Astrocyte of the cerebellum (primary cell): ENCODE results near the gene DIS3L2.

ENCODE experiments used
- DNase-seq: peaks from one replicate; pipeline ENCODE4 v3.0.0-alpha.2; 2011; ENCODE audit warnings: low read depth
- H3K4me3 ChIP-seq: 2 replicates; pipeline ENCODE4 v1.5.1; 2011; ENCODE audit warnings: mild to moderate bottlenecking, low read depth, low read length, moderate library complexity
- in situ Hi-C: cut with HindIII; loops from 2 replicates; pipeline ENCODE4 v1.10.0; 2017; ENCODE audit warnings: low sequenced_read_pairs
- TF ChIP-seq, protein P1 (sequence below): IDR thresholded peaks from 2 replicates; pipeline ENCODE4 v1.5.1; 2012; ENCODE audit warnings: low read length, low read depth, moderate library complexity, mild to moderate bottlenecking; ENCODE audit errors: missing control alignments

DIS3L2 gene

DNA sequence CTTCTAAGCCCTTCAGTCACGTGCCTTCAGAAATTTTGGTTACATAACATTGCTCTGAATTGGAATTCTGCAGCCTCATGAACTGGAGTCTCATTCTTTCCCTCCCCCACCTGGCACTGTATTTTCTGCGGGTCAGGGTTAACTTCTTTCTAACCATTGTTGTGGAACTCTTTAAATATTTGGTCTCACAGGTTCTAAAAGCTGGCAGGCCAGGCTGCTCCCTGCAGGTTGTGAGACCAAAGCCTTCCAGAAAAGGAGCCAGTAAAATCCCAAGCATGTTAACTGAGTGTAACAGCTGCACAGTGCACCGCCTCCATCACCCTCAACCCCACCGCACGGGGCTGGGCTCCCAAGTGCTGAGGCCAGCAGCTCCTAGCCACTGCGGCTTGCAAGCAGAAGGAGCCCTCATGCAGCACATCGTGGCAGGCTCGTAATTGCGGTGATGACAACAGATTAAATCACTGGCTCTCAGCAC, 243.0 kb downstream of the DIS3L2 start:
- TF ChIP-seq, protein P1, sequence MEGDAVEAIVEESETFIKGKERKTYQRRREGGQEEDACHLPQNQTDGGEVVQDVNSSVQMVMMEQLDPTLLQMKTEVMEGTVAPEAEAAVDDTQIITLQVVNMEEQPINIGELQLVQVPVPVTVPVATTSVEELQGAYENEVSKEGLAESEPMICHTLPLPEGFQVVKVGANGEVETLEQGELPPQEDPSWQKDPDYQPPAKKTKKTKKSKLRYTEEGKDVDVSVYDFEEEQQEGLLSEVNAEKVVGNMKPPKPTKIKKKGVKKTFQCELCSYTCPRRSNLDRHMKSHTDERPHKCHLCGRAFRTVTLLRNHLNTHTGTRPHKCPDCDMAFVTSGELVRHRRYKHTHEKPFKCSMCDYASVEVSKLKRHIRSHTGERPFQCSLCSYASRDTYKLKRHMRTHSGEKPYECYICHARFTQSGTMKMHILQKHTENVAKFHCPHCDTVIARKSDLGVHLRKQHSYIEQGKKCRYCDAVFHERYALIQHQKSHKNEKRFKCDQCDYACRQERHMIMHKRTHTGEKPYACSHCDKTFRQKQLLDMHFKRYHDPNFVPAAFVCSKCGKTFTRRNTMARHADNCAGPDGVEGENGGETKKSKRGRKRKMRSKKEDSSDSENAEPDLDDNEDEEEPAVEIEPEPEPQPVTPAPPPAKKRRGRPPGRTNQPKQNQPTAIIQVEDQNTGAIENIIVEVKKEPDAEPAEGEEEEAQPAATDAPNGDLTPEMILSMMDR, result no peak
- peak; percentile 97 for DNase-seq
- no peak overlapping the region for H3K4me3 ChIP-seq
- in situ Hi-C loops, result no loop called here

DNA sequence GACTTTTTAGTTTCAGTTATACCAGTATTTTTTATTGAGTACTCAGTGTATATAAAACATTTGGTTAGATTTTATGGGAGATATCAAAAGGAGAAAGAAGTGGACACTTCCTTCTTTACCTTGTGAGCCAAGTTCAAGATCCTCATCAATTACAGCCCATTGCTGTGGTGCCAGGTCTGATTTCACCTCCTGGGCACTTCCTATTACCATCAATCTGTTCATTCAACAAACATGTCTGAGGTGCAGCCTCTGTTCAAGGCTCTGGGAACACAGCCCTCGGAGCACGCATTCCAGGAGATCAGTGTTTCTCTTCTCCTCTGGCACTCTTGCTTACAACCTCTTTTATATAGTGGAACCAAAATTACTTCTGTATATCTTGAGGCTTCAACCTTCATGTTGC, 245.7 kb downstream of the DIS3L2 start:
- in situ Hi-C loops, result no loop called here
- no peak for DNase-seq
- no peak overlapping the region for H3K4me3 ChIP-seq
- TF ChIP-seq, protein P1, result no peak

DNA sequence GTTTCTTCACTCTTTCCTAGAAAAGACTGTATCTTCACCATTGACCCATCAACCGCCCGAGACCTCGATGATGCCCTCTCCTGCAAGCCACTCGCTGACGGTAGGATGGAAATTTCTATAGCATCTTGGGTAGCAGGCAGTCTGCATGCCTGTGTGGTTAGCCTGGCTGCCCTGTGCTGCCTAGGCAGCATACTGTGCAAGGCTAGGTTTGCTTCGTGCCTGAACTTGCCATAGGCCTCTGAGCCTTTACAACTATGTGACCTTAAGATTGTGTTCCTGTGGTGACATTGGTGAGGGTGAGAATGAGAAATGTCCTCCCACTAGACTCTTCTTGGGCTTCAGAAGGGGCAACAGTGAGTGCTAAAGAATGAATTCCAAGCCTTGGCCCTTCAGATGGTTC, 248.8 kb downstream of the DIS3L2 start:
- TF ChIP-seq, protein P1, result no peak
- no peak overlapping the region for H3K4me3 ChIP-seq
- in situ Hi-C loops, result no loop called here
- DNase-seq, result no peak

DNA sequence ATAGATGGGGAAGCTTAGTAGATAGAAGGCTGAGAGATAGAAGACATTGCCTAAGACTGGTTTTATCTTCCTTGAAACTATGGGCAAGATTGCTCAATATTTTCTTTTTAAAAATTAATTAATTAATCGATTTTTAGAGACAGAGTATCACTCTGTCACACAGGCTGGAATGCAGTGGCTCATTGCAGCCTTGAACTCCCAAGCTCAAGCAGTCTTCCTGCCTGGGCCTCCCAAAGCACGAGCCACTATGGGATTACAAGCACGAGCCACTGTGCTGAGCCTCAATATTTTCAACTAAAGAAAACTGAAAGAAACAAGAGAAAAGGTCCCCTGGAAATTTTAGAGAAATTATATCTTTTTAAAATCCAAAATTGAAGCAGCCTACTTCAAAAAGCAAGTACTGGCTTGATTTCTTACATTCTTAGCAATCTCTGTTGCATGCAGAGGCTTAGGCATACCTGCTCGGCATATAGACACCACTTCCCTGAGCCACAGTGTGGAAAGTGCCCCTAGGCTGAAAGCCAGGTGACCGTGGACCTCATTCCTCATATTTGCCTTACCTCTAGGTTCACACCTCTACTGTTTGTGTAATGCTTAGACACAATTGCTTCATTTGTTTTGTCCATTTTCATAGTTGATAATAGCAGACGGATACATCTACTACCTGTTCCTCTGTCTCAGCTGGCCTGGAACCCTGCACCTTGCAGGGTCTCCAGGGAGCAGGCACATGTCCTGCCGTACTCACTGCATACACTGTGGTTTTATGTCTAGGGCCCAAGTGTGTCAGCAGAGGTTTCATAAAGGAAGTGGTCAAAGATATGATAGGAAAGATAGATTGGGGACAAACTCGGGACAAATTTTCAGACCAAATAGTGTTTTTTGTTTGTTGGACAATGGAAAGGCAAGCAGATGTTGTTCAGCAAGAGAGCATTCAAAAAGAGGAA, 250.5 kb downstream of the DIS3L2 start:
- TF ChIP-seq, protein P1, result no peak
- no peak overlapping the region for H3K4me3 ChIP-seq
- in situ Hi-C loops, result no loop called here
- no peak for DNase-seq

GRCh38 chr2:232213176-232213575, 251.7 kb downstream of the DIS3L2 start:
- TF ChIP-seq, protein P1, result no peak
- in situ Hi-C loops, result no loop called here
- no peak overlapping the region for H3K4me3 ChIP-seq
- no peak for DNase-seq

- DNase-seq, result no peak
- TF ChIP-seq, protein P1, result no peak
- no peak overlapping the region for H3K4me3 ChIP-seq
- in situ Hi-C loops, result no loop called here
These were observed 252.5 kb downstream of the DIS3L2 start for GRCh38 chr2:232214053-232214452.
